ENCODE data around the gene CPZ.

DNA sequence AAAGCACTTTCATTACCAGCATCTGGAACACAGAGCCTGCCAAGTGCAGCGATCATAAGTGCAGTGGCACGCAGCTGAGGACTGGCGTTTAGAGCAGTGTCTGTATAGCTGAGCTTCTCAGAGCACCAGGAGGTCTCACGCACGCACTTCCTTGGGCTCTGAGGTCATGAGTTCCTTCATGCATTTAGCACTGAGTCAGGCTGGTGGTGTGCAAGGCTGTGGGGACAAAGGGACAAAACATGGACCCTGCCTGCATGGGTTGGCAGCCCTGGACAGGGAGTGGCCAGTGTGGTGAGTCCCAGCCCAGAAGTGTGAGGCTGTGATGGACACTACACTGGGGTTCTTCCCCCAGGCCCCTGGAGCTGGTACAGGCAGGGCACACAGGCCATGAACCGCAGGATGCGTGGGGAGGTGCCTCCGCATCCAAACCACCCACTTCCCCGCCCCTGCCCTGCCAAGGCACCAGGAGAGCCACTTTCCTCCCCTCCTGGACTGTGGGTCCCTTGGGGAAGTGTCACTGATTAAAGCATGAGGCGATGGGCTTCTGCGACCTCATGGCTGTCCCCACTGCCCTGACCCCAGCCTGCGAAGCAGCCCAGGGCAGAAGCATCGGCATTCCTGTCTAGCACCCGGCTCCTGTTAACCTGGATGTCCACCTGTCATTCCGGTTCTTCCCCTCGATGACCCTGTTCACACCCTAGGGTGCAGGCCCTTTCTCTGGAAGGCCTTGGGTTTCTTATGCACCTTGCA lies 49.6 kb upstream of the CPZ start:
- TF ChIP-seq, protein P1, sequence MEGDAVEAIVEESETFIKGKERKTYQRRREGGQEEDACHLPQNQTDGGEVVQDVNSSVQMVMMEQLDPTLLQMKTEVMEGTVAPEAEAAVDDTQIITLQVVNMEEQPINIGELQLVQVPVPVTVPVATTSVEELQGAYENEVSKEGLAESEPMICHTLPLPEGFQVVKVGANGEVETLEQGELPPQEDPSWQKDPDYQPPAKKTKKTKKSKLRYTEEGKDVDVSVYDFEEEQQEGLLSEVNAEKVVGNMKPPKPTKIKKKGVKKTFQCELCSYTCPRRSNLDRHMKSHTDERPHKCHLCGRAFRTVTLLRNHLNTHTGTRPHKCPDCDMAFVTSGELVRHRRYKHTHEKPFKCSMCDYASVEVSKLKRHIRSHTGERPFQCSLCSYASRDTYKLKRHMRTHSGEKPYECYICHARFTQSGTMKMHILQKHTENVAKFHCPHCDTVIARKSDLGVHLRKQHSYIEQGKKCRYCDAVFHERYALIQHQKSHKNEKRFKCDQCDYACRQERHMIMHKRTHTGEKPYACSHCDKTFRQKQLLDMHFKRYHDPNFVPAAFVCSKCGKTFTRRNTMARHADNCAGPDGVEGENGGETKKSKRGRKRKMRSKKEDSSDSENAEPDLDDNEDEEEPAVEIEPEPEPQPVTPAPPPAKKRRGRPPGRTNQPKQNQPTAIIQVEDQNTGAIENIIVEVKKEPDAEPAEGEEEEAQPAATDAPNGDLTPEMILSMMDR (IDR thresholded peaks at IDR 0.05): no peak
- no peak for TF ChIP-seq POLR2A (IDR thresholded peaks at IDR 0.05)
